Measurements from ENCODE around the gene CORO2B.

The CORO2B gene

GRCh38 chr15:68653031-68653635 is 74.3 kb downstream of the CORO2B start:
- no peak for DNase-seq

DNA sequence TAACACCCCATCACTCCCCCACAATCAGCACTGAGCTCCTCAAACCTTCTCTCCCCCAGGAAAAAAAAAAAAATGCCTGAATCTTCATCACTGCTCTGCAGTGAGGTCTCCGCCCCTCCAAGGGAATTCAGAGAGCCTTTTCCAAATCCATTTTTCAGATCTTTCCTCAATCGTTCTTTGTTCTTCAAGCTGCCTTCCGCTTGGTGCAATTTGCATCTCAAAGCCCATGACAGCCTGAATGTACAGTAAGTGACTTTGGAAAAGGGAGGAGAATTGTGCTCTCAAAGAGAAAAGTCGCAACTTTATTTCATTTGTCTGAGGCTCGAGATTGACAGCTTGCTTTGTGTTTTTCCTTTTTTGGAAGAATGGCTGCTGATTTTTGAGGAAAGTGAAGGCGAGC is 75.0 kb downstream of the CORO2B start:
- no peak for DNase-seq

- DNase-seq, result no peak
Observed at GRCh38 chr15:68654786-68655560, 76.2 kb downstream of the CORO2B start.

GRCh38 chr15:68655686-68656437 is 77.1 kb downstream of the CORO2B start:
- no peak for DNase-seq

- no peak for DNase-seq
Observed at GRCh38 chr15:68656438-68656739, 77.6 kb downstream of the CORO2B start.

DNA sequence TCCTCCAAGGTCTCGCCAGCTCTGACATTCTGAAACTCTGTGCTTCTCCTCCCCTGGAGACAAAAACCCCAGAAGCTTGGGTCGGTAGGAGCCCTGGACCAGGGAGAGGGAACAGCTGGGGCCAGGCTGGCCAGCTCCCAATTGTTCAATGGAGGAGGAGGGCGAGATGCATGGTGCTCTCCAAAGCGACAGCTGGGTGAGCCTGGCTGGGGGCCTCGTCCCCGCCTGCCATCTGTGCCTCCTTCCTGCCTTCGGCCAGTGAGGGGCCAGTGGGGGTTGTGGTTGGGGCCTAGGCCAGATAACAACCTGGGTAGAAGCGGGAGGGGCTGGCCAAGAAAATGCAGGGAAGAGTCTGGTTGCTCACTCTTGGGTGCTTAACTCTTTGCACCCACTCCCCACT is 79.4 kb downstream of the CORO2B start:
- no peak for DNase-seq

GRCh38 chr15:68658641-68659358 is 80.0 kb downstream of the CORO2B start:
- DNase-seq, result no peak

DNA sequence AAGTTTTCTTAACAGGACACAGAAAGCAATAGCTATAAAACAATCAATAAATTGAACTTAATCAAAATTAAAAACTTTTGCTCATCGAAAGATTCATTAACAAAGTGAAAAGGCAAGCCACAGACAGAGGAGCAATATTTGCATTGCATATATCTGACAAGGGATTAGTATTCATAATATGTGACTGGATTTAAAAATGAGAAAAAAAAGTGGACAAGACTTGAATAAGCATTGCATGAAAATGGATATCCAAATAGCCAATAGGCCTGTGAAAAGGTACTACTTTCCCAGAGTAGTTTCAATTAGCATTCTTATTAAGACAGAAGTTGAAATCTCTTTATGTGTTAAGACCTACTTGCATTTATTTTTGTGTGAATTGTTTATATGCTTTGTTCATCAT is 84.7 kb downstream of the CORO2B start:
- no peak for DNase-seq

DNA sequence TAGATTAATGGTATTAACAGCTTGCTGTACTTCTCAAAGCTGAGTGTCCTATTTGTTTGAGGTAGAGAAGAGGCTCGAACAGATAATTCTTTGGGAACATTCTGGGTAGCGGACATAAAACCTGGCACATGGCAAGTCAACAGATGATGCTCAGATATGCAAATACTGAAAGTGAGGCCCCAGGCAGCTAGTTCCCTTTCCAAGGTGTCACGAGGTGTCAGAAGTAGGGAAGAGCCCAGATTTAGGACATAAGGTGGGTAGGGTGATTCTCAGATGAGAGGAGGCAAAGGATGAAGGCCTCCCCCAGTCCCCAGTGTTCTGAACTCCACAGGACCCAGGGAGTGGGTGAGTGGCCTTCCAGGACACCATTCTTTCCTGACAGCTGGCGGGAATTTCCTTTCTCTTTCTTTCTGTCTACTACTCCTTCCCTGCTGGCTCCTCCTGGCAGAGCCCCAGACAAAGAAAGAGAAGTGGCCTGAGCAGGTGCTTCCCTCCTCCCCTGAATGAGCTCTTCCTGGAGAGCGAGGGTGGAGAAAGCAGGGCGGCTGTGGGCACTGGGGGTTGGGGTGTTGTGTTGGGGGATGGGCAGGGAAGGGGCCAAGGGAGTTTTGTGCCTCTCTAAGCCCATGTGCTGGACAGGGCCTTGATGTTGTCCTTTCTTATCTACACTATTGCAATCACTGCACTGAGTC is 87.5 kb downstream of the CORO2B start:
- no peak for DNase-seq

- DNase-seq, result no peak
Observed at GRCh38 chr15:68666812-68667450, 88.1 kb downstream of the CORO2B start.

DNA sequence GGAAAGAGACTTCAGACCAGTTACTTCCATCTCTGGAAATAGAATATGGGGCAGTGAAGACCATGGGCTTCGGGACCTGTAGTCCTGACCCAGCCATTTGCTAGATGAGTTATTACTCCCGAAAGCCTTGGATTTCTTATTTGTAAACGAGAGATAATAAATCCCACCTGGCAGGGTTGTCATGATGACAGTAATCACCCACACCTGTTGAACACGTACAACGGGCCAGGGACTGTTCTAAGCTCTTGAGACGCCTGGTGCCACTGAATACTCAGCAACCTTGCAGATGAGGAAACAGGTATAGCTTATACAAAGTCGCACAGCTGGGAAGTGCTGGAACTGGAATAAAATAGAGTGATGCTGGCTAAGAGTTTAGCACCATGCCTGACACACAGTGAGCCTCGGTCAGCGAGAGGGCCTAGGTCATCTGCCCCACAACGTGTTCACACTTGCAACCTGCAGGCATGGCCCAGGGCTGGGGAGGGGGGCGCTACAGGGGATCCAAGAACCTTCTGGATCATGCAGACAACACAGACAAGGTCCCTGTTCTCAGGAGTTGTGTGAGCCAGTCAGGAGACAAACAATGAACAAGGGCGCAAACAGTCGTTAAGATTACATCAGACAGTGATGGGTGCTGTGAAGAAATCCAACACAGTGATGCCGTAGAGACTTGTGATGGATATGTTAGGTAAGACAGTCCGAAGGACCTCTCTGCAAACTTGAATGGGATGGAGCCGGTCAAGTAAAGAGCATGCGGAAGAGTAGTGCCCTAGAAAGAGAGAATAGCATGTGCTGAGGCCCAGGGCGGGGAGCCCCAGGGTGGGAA is 89.2 kb downstream of the CORO2B start:
- DNase-seq, result no peak

- DNase-seq, result no peak
Observed at GRCh38 chr15:68668926-68669600, 90.3 kb downstream of the CORO2B start.

DNA sequence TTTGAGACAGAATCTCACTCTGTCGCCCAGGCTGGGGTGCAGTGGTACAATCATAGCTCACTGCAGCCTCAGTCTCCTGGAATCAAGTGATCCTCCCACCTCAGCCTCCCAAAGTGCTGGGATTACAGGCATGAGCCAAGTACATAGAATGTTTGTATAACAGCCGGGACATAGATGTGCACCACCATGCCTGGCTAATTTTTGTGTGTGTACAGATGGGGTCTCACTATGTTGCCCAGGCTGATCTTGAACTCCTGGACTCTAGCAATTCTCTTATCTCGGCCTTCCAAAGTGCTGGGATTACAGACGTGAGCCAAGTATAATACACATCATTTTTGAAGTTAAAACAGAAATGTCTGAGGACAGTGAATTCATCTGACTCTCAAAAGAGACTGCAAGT is 93.5 kb downstream of the CORO2B start:
- no peak for DNase-seq

DNA sequence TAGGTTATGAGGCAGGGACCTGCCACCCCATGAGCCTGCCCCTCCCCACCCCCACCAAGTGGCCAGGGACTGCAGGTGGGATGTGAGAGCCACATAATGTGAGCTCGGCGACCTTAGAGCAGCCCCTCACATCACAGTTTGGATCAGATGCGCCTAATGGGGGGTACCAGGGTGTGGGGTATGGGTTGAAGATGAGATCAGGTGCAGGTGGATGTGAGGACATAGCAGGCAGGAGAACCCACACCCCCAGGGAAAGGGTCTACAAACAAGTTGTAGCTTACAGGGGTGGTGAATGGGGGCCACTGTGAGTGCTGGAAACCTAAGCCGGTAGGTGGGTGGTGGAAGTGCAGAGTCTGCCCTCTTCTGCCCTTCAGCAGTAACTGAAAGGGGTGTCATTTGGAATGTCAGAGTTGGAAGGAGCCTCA is 94.0 kb downstream of the CORO2B start:
- no peak for DNase-seq

DNA sequence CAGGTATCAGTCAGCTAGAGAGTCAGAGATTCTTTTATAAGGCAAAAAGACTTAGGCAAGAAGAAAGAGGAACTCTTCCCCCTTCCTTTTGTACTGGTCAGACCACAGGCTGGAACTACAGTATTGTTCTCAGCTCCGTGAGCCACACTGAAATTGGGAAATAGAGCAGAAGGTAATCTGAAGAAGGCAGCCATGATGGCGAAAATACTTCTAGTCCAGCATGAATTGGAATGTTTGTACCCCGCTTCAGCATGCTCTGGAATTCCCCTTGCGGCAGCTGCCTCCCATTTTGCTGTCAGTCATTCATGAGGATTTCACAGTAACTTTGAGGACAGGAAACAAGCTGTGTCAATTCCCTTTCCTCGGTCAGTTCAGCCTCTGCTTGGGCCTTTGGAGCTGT is 96.2 kb downstream of the CORO2B start:
- no peak for DNase-seq

GRCh38 chr15:68676011-68676605 is 97.3 kb downstream of the CORO2B start:
- DNase-seq, result no peak

DNA sequence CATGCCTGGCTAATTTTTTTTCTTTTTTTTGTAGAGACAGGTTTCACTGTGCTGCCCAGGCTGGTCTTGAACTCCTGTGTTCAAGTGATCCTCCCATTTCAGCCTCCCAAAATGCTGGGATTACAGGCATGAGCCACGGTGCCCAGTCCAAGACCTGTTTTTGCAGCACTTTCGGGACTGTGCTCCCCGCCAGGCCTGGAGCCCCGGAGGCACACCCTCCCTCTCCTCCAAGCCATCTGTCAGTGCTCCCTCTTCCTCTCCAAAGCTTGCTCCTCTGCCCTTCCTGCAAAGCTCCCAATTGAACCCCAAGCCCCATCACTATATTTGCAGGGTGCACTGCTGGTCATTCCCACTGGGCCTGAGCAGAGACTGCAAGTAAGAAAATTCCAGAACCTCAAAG is 98.1 kb downstream of the CORO2B start:
- no peak for DNase-seq

- DNase-seq, result no peak
Observed at GRCh38 chr15:68677996-68678395, 99.2 kb downstream of the CORO2B start.

DNA sequence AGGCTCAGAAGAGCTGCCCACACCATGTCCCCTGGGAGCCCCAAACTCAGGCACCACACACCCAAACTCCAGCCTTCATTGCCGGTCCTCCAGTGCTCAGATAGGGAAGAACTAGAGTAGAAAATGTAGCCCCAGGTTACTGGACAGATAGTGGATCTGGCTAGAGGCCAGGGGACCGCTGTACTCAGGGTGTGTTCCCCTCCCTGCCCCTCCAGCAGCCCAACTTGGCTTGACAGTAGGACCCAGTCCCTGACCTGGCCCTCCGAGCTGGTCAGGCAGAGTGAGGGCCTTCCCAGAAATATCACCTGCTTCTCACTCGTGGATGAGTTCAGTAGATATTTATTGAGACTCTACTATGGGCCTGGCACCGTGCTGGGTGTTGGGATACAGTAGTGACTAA is 100.0 kb downstream of the CORO2B start:
- no peak for DNase-seq

- no peak for DNase-seq
Observed at GRCh38 chr15:68679161-68679560, 100.4 kb downstream of the CORO2B start.

Measured in T-helper 1 cell (primary cell).